Activated CD4-positive, alpha-beta memory T cell treated with anti-CD3 and anti-CD28 coated beads, Interleukin-2, amount 10 ng/mL, durations not matched to agents 7 days and 5 days (primary cell): ENCODE measurements around the gene SPRR2F. TPM values are rescaled to one million over a fixed set of nuclear protein-coding genes. Genes with fewer than 3 reads are reported as not detected.
"Not testable (repeated sequence)": the region's sequence is repeated elsewhere in the genome, so short reads cannot be mapped to it uniquely, and the experiment has no call there.

Source experiments
- CTCF ChIA-PET: fragments of 350-600 bp; sonication (Branson Sonifier 250); formaldehyde crosslinking; loops from one replicate; lab custom pipeline; 2021; ENCODE audit warnings: antibody characterized with exemption, inconsistent platforms; lab: Charles Lee
- POLR2A ChIA-PET: fragments of 350-600 bp; sonication (Branson Sonifier 250); formaldehyde crosslinking; loops from one replicate; lab custom pipeline; 2021; ENCODE audit warnings: antibody characterized with exemption; lab: Charles Lee
- DNase-seq: peaks from one replicate; pipeline ENCODE4 v3.0.0-alpha.2; 2020
- H3K27ac Mint-ChIP-seq: one replicate; pipeline ENCODE4 v1.8.0; 2021; ENCODE audit warnings: mild to moderate bottlenecking, mixed read lengths
- H3K27me3 Mint-ChIP-seq: one replicate; pipeline ENCODE4 v1.8.0; 2021; ENCODE audit warnings: mixed read lengths
- H3K36me3 Mint-ChIP-seq: one replicate; pipeline ENCODE4 v1.8.0; 2021; ENCODE audit warnings: low read depth, mixed read lengths
- H3K4me1 Mint-ChIP-seq: one replicate; pipeline ENCODE4 v1.8.0; 2021; ENCODE audit warnings: mixed read lengths
- H3K4me3 Mint-ChIP-seq: one replicate; pipeline ENCODE4 v1.8.0; 2021; ENCODE audit warnings: mild to moderate bottlenecking, mixed read lengths
- H3K9me3 Mint-ChIP-seq: one replicate; pipeline ENCODE4 v1.8.0; 2021; ENCODE audit warnings: mixed read lengths
- total RNA-seq, 2 experiments: library from RNA; stranded (reverse); gene quantifications; one replicate each; pipeline ENCODE4 v1.2.3, GENCODE V29; 2021

Gene SPRR2F, protein sequence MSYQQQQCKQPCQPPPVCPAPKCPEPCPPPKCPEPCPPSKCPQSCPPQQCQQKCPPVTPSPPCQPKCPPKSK
- total RNA-seq, result not detected

DNA sequence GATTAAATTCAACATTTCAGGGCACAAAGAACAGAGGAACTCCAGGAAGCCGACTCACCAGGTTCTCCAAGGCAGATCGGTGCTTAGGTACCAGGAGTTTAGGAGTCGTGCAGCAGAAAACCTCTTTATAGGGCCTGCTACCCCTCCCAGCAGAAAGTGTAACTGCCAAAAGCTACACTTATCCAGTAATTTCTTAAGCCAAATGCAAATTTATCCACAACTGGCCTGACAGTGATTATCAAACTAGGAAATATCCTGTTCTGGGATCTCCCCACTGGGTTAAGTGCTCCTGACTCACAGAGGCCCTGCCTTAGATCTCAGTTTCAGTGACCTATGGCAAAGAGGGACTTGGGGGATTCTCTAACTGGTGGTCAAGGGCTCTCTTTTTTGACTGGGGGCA, at the start of gene SPRR2F:
TSS of gene SPRR2F (minus strand) at position 101 of the 400 bp plus-strand sequence. CDS start 783 bp downstream, outside the sequence.
- POLR2A ChIA-PET, result no interaction called here
- Mint-ChIP-seq H3K9me3 (no peaks in the 10 kb centered on the region), H3K27me3 (peaks cover 7% of the 10 kb centered on the region), H3K4me1 (no peaks in the 10 kb centered on the region), H3K27ac (no peak within 1 kb of the TSS), H3K36me3 (no peaks in the 10 kb centered on the region), H3K4me3 (no peak within 1 kb of the TSS)
- no peak for DNase-seq
- CTCF ChIA-PET, result no interaction called here

DNA sequence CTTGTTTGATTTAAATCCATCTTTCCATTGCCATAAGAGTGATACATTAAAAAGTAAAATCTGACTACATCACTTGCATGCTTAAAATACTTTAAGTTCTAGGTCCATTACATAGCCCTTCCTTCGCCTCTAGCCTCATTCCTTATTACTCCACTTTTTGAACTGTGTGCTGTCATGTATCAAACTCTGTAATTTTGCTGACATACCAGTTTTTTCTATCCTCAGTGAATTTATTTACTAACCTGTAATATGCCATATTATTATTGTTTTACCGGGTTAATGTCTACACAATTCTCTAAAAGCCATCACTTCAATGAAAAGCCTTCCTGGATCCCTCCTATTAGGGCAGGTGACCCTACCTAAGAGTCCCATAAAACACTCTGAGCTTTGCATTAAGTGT, 42.2 kb upstream of the SPRR2F start:
- Mint-ChIP-seq H3K9me3 (peaks cover 9% of the 10 kb centered on the region), H3K36me3 (no peaks in the 10 kb centered on the region), H3K27ac (no peak overlapping the region), H3K4me1 (no peaks in the 10 kb centered on the region), H3K27me3 (peaks cover 21% of the 10 kb centered on the region), H3K4me3 (no peak overlapping the region)
- CTCF ChIA-PET, result no interaction called here
- no peak for DNase-seq
- POLR2A ChIA-PET, result no interaction called here

DNA sequence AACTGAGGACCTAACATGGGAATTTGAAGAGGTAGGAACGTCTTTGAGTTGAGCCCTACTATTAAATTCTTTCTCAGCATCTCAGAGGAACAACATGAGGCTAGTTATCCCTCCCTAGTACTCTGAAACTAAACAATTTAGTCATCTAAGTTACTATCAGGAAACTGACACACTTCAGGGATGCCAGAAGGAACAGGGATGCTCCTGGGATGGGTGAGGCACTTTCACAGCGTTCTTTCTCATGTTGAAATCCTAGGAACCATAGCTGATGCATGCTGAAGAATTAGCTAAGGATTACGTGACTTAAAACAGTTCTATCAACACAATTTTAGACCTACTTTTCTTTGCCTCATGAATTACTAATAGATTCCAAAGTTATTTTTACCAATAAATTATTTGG, 39.2 kb upstream of the SPRR2F start:
- Mint-ChIP-seq H3K9me3 (no peaks in the 10 kb centered on the region), H3K36me3 (no peaks in the 10 kb centered on the region), H3K4me1 (no peaks in the 10 kb centered on the region), H3K4me3 (no peak overlapping the region), H3K27me3 (peaks cover 21% of the 10 kb centered on the region), H3K27ac (no peak overlapping the region)
- POLR2A ChIA-PET, result no interaction called here
- CTCF ChIA-PET, result no interaction called here
- no peak for DNase-seq

DNA sequence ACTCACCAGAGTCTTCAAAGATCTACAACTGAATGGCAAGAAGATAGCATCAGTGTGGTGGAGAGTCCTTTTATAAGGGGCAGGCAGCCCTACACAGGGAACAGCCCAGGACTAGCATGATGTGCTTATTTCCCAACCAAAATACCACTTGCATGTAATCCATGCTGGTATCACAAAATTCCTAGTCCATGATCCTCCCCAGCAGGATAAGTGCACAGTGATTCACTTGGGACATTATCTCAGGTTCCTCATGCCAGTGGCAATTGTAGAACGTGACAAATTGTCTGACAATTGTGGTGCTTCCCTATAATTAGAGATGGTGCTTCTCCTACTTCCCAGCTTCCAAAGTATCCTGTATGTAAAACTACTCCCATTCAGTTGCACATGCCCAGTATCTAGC, 37.5 kb upstream of the SPRR2F start, which contains the start of gene SPRR2G:
TSS of gene SPRR2G (minus strand) at position 45 of the 400 bp plus-strand sequence. CDS start 780 bp downstream, outside the sequence.
- CTCF ChIA-PET, result no interaction called here
- DNase-seq, result no peak
- Mint-ChIP-seq H3K4me1 (no peaks in the 10 kb centered on the region), H3K36me3 (no peaks in the 10 kb centered on the region), H3K27me3 (peaks cover 19% of the 10 kb centered on the region), H3K4me3 (no peak within 1 kb of the TSS), H3K9me3 (no peaks in the 10 kb centered on the region), H3K27ac (no peak within 1 kb of the TSS)
- POLR2A ChIA-PET, result no interaction called here

DNA sequence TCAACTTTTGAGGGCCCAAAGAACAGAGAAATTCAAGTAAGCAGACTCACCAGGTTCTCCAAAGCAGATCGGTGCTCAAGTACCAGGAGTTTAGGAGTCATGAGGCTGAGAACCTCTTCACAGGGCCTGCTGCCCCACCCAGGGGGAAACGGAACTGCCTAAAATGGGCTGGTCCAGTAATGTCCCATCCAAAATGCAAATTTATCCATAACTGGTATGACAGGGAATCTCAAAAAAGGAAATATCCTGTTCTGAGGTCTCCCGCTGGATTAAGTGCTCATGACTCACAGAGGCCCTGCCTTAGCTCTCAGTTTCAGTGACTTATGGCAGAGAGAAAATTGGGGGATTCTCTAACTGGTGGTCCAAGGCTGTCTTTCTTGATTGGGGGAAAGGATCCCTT, 28.1 kb upstream of the SPRR2F start:
- POLR2A ChIA-PET, result no interaction called here
- no peaks in the 10 kb centered on the region for H3K4me1 Mint-ChIP-seq

DNA sequence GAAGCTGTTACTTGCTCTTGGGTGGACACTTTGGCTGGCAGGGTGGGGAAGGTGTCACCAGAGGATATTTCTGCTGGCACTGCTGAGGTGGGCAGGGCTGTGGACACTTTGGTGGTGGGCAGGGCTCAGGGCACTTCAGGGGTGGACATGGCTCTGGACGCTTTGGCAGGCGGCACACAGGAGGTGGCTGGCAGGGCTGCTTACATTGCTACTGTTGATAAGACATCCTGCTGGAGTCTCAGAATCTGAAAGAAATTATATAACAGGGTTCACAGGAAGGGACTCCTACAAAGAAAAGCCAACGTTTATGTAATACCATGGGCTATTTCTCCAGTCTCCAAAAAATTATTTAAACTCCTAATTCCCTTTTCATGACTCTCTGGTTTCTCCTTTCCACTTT, 27.2 kb upstream of the SPRR2F start:
- no peak for DNase-seq
- H3K36me3 Mint-ChIP-seq, result no peaks in the 10 kb centered on the region
- peaks cover 42% of the 10 kb centered on the region for H3K27me3 Mint-ChIP-seq
- no peak overlapping the region for H3K27ac Mint-ChIP-seq
- H3K9me3 Mint-ChIP-seq, result no peaks in the 10 kb centered on the region
- ChIA-PET POLR2A (no interaction called here), CTCF (interaction anchor here (0.6 kb wide), 1 partner anchor 29 kb away, joined by 3 read pairs; no protein-coding TSS in a partner anchor)
- no peaks in the 10 kb centered on the region for H3K4me1 Mint-ChIP-seq
- no peak overlapping the region for H3K4me3 Mint-ChIP-seq

More for the DNA sequence above, 28.1 kb upstream of the SPRR2F start:
- Mint-ChIP-seq H3K27ac (no peak overlapping the region), H3K27me3 (peaks cover 40% of the 10 kb centered on the region), H3K4me3 (no peak overlapping the region), H3K9me3 (no peaks in the 10 kb centered on the region), H3K36me3 (no peaks in the 10 kb centered on the region)
- CTCF ChIA-PET, result no interaction called here
- DNase-seq, result no peak

DNA sequence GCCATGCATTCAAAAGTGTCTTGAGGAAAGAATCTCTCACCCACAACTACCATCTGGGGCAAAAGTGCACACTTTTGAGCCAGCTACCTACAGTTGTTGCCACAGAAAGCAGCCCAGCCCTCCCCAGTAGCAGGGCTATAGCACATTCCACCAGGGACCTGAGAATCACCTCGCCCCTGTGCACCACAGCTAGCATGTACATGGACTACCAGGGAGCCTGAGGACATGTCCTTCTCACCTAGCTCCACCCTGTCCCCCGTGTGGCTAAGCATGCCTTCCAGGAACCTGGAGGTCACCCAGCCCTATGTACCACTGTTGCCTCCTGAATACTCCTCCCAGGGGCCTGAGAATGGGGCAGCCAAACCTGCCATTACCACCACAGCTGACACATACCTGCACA, 20.4 kb upstream of the SPRR2F start:
- Mint-ChIP-seq H3K36me3 (no peaks in the 10 kb centered on the region), H3K27ac (no peak overlapping the region), H3K9me3 (no peaks in the 10 kb centered on the region), H3K4me3 (no peak overlapping the region), H3K27me3 (peaks cover 34% of the 10 kb centered on the region), H3K4me1 (no peaks in the 10 kb centered on the region)
- CTCF ChIA-PET, result no interaction called here
- POLR2A ChIA-PET, result no interaction called here
- DNase-seq, result no peak

DNA sequence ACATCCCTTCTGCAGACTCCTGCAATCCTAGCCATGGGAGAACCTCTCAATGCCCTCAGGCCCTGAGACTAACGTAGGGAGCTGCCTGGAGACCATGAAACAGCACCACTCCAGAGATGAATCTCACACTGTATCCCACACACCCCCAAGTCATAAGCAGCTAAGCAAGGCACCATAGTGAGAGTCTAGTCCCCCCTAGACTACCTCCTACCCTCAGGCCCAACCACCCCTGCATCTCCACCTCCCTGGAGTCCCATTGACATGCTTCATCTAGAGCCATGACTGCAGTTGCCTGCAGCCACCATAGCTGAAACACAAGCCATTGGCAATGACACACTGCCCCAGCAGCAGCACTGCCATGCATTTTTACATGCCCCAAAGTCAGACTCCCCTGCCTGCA, 20.0 kb upstream of the SPRR2F start:
- Mint-ChIP-seq H3K4me1 (no peaks in the 10 kb centered on the region), H3K4me3 (no peak overlapping the region), H3K27me3 (peaks cover 30% of the 10 kb centered on the region), H3K36me3 (no peaks in the 10 kb centered on the region), H3K27ac (no peak overlapping the region), H3K9me3 (no peaks in the 10 kb centered on the region)
- ChIA-PET CTCF (no interaction called here), POLR2A (no interaction called here)
- DNase-seq, result no peak

DNA sequence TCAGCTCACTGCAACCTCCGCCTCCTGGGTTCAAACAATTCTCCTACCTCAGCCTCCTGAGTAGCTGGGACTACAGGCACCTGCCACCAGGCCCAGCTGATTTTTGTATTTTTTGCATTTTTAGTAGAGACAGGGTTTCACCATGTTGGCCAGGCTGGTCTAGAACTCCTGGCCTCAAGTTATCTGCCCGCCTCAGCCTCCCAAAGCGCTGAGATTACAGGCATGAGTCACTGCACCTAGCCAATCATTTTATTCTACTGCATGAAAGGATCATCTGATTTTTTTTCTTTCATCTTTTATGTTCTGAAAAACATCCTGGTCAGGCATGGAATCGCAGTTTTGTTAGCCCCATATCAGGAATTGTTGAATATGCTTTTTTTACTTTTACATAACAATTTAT, 15.4 kb upstream of the SPRR2F start:
- H3K27me3 Mint-ChIP-seq, result peaks cover 17% of the 10 kb centered on the region
- H3K4me3 Mint-ChIP-seq, DNase-seq, H3K27ac Mint-ChIP-seq, H3K36me3 Mint-ChIP-seq, H3K9me3 Mint-ChIP-seq, CTCF ChIA-PET, POLR2A ChIA-PET, H3K4me1 Mint-ChIP-seq: not testable (repeated sequence)

DNA sequence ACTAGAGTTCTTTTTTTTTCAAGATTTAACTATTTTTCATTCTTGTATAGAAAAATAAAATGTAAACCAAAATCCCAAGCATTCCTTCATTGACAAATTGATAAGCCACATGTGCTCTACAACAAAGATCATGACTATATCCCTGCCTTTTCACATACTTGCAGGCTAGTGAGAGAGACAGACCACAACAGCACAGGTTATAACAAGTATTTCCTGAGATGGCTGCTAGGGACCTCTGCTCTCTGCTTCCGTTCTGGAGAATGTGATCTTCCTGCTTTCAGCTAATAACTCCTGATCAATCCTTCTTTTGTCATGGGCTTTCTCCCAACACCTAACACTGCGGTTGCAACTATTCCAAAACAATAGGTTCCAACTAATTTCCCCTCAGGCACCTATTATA, 14.0 kb upstream of the SPRR2F start:
- no peaks in the 10 kb centered on the region for H3K4me1 Mint-ChIP-seq
- no peak for DNase-seq
- H3K36me3 Mint-ChIP-seq, result no peaks in the 10 kb centered on the region
- peaks cover 17% of the 10 kb centered on the region for H3K27me3 Mint-ChIP-seq
- H3K27ac Mint-ChIP-seq, result no peak overlapping the region
- H3K9me3 Mint-ChIP-seq, result no peaks in the 10 kb centered on the region
- POLR2A ChIA-PET, result no interaction called here
- CTCF ChIA-PET, result no interaction called here
- H3K4me3 Mint-ChIP-seq, result no peak overlapping the region

DNA sequence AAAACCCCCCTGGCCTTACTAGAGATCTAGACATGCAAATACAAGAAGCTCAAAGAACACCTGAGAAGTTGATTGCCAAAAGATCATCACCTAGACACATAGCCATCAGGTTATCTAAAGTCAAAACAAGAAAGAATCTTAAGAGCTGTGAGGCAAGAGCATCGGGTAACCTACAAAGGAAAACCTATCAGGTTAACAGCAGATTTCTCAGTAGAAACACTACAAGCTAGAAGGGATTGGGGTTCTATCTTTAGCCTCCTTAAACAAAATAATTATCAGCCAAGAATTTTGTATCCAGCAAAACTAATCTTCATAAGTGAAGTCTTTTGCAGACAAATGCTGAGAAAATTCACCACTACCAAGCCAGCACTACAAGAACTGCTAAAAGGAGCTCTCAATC, 12.2 kb upstream of the SPRR2F start:
- POLR2A ChIA-PET, result no interaction called here
- H3K4me3 Mint-ChIP-seq, result no peak overlapping the region
- H3K4me1 Mint-ChIP-seq, result no peaks in the 10 kb centered on the region
- H3K27ac Mint-ChIP-seq, result no peak overlapping the region
- H3K27me3 Mint-ChIP-seq, result peaks cover 16% of the 10 kb centered on the region
- no peaks in the 10 kb centered on the region for H3K9me3 Mint-ChIP-seq
- CTCF ChIA-PET, result no interaction called here
- no peaks in the 10 kb centered on the region for H3K36me3 Mint-ChIP-seq
- no peak for DNase-seq

DNA sequence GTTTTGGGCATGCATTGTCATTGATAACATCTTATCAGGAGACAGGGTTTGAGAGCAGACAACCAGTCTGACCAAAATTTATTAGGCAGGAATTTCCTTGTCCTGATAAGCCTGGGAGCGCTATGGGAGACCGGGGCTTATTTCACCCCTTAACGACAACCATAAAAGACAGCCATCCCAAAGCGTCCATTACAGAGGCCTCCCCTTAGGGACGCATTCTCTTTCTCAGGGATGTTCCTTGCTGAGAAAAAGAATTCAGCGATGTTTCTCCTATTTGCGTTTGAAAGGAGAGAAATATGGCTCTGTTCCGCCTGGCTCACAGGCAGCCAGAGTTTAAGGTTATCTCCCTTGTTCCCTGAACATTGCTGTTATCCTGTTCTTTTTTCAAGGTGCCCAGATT, 10.5 kb upstream of the SPRR2F start:
- H3K9me3 Mint-ChIP-seq, DNase-seq, CTCF ChIA-PET, H3K27ac Mint-ChIP-seq, H3K4me1 Mint-ChIP-seq, H3K36me3 Mint-ChIP-seq, H3K4me3 Mint-ChIP-seq, POLR2A ChIA-PET: not testable (repeated sequence)
- peaks cover 24% of the 10 kb centered on the region for H3K27me3 Mint-ChIP-seq

DNA sequence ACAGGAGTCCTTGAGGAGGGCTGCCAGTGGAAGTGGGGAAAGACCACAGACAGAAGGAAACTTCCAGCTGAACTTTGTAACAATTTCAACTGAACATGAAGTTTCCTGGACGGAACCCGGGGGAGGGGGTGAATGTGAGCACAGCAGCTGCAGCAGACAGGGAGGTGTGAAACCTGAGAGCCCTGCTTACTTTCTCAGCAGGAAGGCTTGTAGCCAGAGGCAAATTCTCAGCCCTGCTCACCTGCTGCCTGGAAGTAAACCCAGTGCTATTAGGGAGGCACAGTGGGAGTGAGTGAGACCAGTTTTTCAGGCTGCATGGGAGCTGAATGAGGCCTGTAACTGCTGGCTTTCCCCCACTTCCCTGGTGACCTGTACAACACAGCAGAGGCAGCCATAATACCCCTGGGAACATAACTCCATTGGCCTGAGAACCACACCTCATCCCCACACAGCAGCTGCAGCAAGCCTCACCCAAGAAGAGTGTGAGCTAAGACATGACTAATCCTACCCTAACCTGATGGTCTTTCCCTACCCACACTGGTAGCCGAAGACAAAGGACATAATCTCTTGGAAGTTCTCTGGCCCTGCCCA, 9.6 kb upstream of the SPRR2F start:
- Mint-ChIP-seq H3K36me3 (no peaks in the 10 kb centered on the region), H3K4me1 (no peaks in the 10 kb centered on the region), H3K9me3 (no peaks in the 10 kb centered on the region), H3K27ac (no peak overlapping the region), H3K4me3 (no peak overlapping the region), H3K27me3 (peaks cover 24% of the 10 kb centered on the region)
- ChIA-PET CTCF (no interaction called here), POLR2A (no interaction called here)
- no peak for DNase-seq

DNA sequence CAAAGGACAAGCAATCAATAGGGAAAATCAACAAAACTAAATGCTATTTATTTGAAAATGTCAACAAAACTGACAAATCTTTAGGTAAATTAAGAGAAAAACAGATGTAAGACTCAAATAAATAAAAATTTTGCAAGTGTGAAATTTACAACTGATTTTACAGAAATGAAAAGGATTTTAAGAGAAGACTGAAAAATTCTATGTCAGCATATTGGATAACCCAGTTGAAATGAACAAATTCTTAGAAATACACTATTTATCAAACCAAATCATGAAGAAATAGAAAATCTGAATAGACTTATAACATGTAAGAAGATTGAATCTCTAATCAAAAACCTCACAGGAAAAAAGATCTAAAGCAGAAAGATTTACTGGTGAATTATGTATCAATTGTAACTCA, 7.6 kb upstream of the SPRR2F start:
- H3K4me3 Mint-ChIP-seq, result no peak overlapping the region
- H3K4me1 Mint-ChIP-seq, result no peaks in the 10 kb centered on the region
- H3K27me3 Mint-ChIP-seq, result peaks cover 20% of the 10 kb centered on the region
- ChIA-PET CTCF (no interaction called here), POLR2A (no interaction called here)
- H3K9me3 Mint-ChIP-seq, result no peaks in the 10 kb centered on the region
- H3K27ac Mint-ChIP-seq, result no peak overlapping the region
- no peaks in the 10 kb centered on the region for H3K36me3 Mint-ChIP-seq
- DNase-seq, result no peak
